Trophoblast cell (in vitro differentiated cells and primary cell): ENCODE measurements around the gene MORN1.

Experiments
- DNase-seq, 2 donors: peaks; one replicate each; pipeline ENCODE4 v3.0.0-alpha.2; 2016
- H2AFZ ChIP-seq: 2 replicates; pipeline ENCODE4 v1.6.1; 2013; ENCODE audit warnings: low read length, moderate library complexity, mild to moderate bottlenecking; ENCODE audit not compliant: insufficient read depth, poor library complexity
- H2AK5ac ChIP-seq: 2 replicates; pipeline ENCODE4 v1.6.1; 2013; ENCODE audit warnings: mild to moderate bottlenecking, low read length
- H2BK120ac ChIP-seq: 2 replicates; pipeline ENCODE4 v1.6.1; 2013; ENCODE audit warnings: low read length, mild to moderate bottlenecking, moderate library complexity; ENCODE audit not compliant: insufficient read depth, poor library complexity
- H2BK12ac ChIP-seq: 2 replicates; pipeline ENCODE4 v1.6.1; 2013; ENCODE audit warnings: mild to moderate bottlenecking, low read length, moderate library complexity
- H2BK5ac ChIP-seq: 2 replicates; pipeline ENCODE4 v1.6.1; 2013; ENCODE audit warnings: low read length, low read depth, moderate library complexity, mild to moderate bottlenecking; ENCODE audit not compliant: poor library complexity
- H3K14ac ChIP-seq: 2 replicates; pipeline ENCODE4 v1.6.1; 2013; ENCODE audit warnings: mild to moderate bottlenecking, low read length
- H3K18ac ChIP-seq: 2 replicates; pipeline ENCODE4 v1.6.1; 2013; ENCODE audit warnings: mild to moderate bottlenecking, low read length
- H3K23ac ChIP-seq: 2 replicates; pipeline ENCODE4 v1.6.1; 2013; ENCODE audit warnings: low read length
- H3K27ac ChIP-seq: 2 replicates; pipeline ENCODE4 v1.5.1; 2013; ENCODE audit warnings: low read depth, mild to moderate bottlenecking, inconsistent platforms, low read length, moderate library complexity
- H3K27me3 ChIP-seq: 2 replicates; pipeline ENCODE4 v1.6.1; 2013; ENCODE audit warnings: inconsistent platforms, mild to moderate bottlenecking, low read length, moderate library complexity; ENCODE audit not compliant: insufficient read depth
- H3K36me3 ChIP-seq, 2 experiments: 1 replicate in 1 of 2; 2 replicates in 1 of 2; pipeline ENCODE4 v1.6.1; 2013; ENCODE audit warnings: low read length in 2 of 2, mild to moderate bottlenecking in 2 of 2, moderate library complexity in 1 of 2; ENCODE audit not compliant: insufficient read depth in 2 of 2, control insufficient read depth in 1 of 2
- H3K4ac ChIP-seq: 2 replicates; pipeline ENCODE4 v1.6.1; 2013; ENCODE audit warnings: low read depth, mild to moderate bottlenecking, low read length, moderate library complexity
- H3K4me1 ChIP-seq, 2 experiments: 1 replicate in 1 of 2; 2 replicates in 1 of 2; pipeline ENCODE4 v1.6.1; 2013; ENCODE audit warnings: low read length in 2 of 2, mild to moderate bottlenecking in 2 of 2, moderate library complexity in 1 of 2; ENCODE audit not compliant: insufficient read depth in 2 of 2, control insufficient read depth in 1 of 2
- H3K4me2 ChIP-seq: 2 replicates; pipeline ENCODE4 v1.6.1; 2013; ENCODE audit warnings: inconsistent platforms, mild to moderate bottlenecking, low read length, moderate library complexity
- H3K4me3 ChIP-seq: 2 replicates; pipeline ENCODE4 v1.5.1; 2013; ENCODE audit warnings: mild to moderate bottlenecking, low read depth, low read length, inconsistent platforms
- H3K79me1 ChIP-seq: one replicate; pipeline ENCODE4 v1.6.1; 2013; ENCODE audit warnings: low read length
- H3K79me2 ChIP-seq: 2 replicates; pipeline ENCODE4 v1.6.1; 2013; ENCODE audit warnings: low read length, mild to moderate bottlenecking; ENCODE audit not compliant: control insufficient read depth, insufficient read depth, poor library complexity
- H3K9ac ChIP-seq: 2 replicates; pipeline ENCODE4 v1.6.1; 2013; ENCODE audit warnings: mild to moderate bottlenecking, low read length
- H3K9me3 ChIP-seq: 2 replicates; pipeline ENCODE4 v1.6.1; 2013; ENCODE audit warnings: low read depth, mild to moderate bottlenecking, control low read depth, inconsistent platforms, low read length; ENCODE audit not compliant: insufficient read depth
- H4K12ac ChIP-seq: 2 replicates; pipeline ENCODE4 v1.6.1; 2013; ENCODE audit warnings: low read depth, mild to moderate bottlenecking, low read length, moderate library complexity
- H4K8ac ChIP-seq: 2 replicates; pipeline ENCODE4 v1.6.1; 2013; ENCODE audit warnings: low read depth, mild to moderate bottlenecking, low read length, moderate library complexity
- H4K91ac ChIP-seq: one replicate; pipeline ENCODE4 v1.6.1; 2013; ENCODE audit warnings: low read depth, mild to moderate bottlenecking, low read length, moderate library complexity
- WGBS: extraction: QIAGEN DNeasy Blood & Tissue Kit; methylation state at CpG from one replicate; pipeline ENCODE4 v1.1.7; 2013; ENCODE audit warnings: missing lambda C conversion rate; ENCODE audit not compliant: insufficient read length, insufficient coverage; ENCODE audit errors: extremely low coverage; 5-methylcytosine and 5-hydroxymethylcytosine counted together

MORN1 gene

GRCh38 chr1:2274929-2275475 is 116.4 kb downstream of the MORN1 start:
- H3K27me3 ChIP-seq = no peaks in the 10 kb centered on the region
- H2BK12ac ChIP-seq = no peak overlapping the region
- no peak for DNase-seq
- peaks cover 5 to 6% of the 10 kb centered on the region in 2 experiments for H3K36me3 ChIP-seq
- no peak overlapping the region for H3K18ac ChIP-seq
- H3K79me1 ChIP-seq = peaks cover 14% of the 10 kb centered on the region
- H3K4me1 ChIP-seq = peaks cover 48 to 61% of the 10 kb centered on the region in 2 experiments
- H4K91ac ChIP-seq = no peak overlapping the region
- no peak overlapping the region for H4K12ac ChIP-seq
- no peak overlapping the region for H2AK5ac ChIP-seq
- H3K9ac ChIP-seq = no peak overlapping the region
- no peak overlapping the region for H3K23ac ChIP-seq
- no peak overlapping the region for H3K14ac ChIP-seq
- H4K8ac ChIP-seq = no peak overlapping the region
- H3K4me2 ChIP-seq = no peak overlapping the region
- no peak overlapping the region for H2BK5ac ChIP-seq
- peaks cover 5% of the 10 kb centered on the region for H3K9me3 ChIP-seq
- WGBS = no CpG with 5 or more reads among the region's 21 CpGs
- no peak overlapping the region for H3K4me3 ChIP-seq
- no peak overlapping the region for H3K27ac ChIP-seq
- H2AFZ ChIP-seq = no peak overlapping the region
- H3K4ac ChIP-seq = peak overlapping the region; percentile 42
- H2BK120ac ChIP-seq = no peak overlapping the region
- peaks cover 37% of the 10 kb centered on the region for H3K79me2 ChIP-seq

GRCh38 chr1:2274231-2274928 is 117.0 kb downstream of the MORN1 start:
- H3K4me3 ChIP-seq = no peak overlapping the region

GRCh38 chr1:2273401-2274090 is 117.8 kb downstream of the MORN1 start:
- H3K4ac ChIP-seq = peak overlapping the region; percentile 30
- H2BK12ac ChIP-seq = no peak overlapping the region
- no peak overlapping the region for H2AK5ac ChIP-seq
- H3K27me3 ChIP-seq = no peaks in the 10 kb centered on the region
- H3K4me1 ChIP-seq = peaks cover 38 to 50% of the 10 kb centered on the region in 2 experiments
- peaks cover 3% of the 10 kb centered on the region for H3K79me1 ChIP-seq
- no peak overlapping the region for H4K8ac ChIP-seq
- H2AFZ ChIP-seq = no peak overlapping the region
- H3K9ac ChIP-seq = no peak overlapping the region
- peaks cover 30% of the 10 kb centered on the region for H3K79me2 ChIP-seq
- no peak overlapping the region for H2BK5ac ChIP-seq
- H4K12ac ChIP-seq = no peak overlapping the region
- H4K91ac ChIP-seq = no peak overlapping the region
- no peak overlapping the region for H3K4me3 ChIP-seq
- no peak overlapping the region for H3K27ac ChIP-seq
- H3K14ac ChIP-seq = no peak overlapping the region
- no peak overlapping the region for H3K4me2 ChIP-seq
- no peak overlapping the region for H2BK120ac ChIP-seq
- H3K36me3 ChIP-seq = peaks cover 5 to 6% of the 10 kb centered on the region in 2 experiments
- no peak for DNase-seq
- peaks cover 5% of the 10 kb centered on the region for H3K9me3 ChIP-seq
- H3K18ac ChIP-seq = no peak overlapping the region
- no CpG with 5 or more reads among the region's 29 CpGs for WGBS
- no peak overlapping the region for H3K23ac ChIP-seq

More at GRCh38 chr1:2274231-2274928, 117.0 kb downstream of the MORN1 start:
- Histone ChIP-seq H2BK120ac (no peak overlapping the region), H4K91ac (no peak overlapping the region), H3K4me2 (no peak overlapping the region), H3K27me3 (no peaks in the 10 kb centered on the region), H2AFZ (no peak overlapping the region), H2AK5ac (no peak overlapping the region), H3K14ac (no peak overlapping the region), H3K79me2 (peaks cover 34% of the 10 kb centered on the region), H3K18ac (no peak overlapping the region), H3K4ac (peak overlapping the region; percentile 42), H3K9me3 (peaks cover 5% of the 10 kb centered on the region), H3K23ac (no peak overlapping the region), H2BK5ac (no peak overlapping the region), H3K79me1 (peaks cover 10% of the 10 kb centered on the region), H4K8ac (no peak overlapping the region), H3K36me3 (peaks cover 5 to 6% of the 10 kb centered on the region in 2 experiments), H3K4me1 (peaks cover 45 to 57% of the 10 kb centered on the region in 2 experiments), H4K12ac (no peak overlapping the region), H3K27ac (no peak overlapping the region), H2BK12ac (no peak overlapping the region), H3K9ac (no peak overlapping the region)
- no CpG with 5 or more reads among the region's 24 CpGs for WGBS
- DNase-seq = no peak

GRCh38 chr1:2272686-2273400 is 118.5 kb downstream of the MORN1 start:
- no peak overlapping the region for H2BK12ac ChIP-seq
- no peak for DNase-seq
- no CpG with 5 or more reads among the region's 28 CpGs for WGBS
- H2AK5ac ChIP-seq = no peak overlapping the region
- H3K23ac ChIP-seq = no peak overlapping the region
- no peak overlapping the region for H4K91ac ChIP-seq
- peaks cover 31 to 43% of the 10 kb centered on the region in 2 experiments for H3K4me1 ChIP-seq
- no peak overlapping the region for H4K8ac ChIP-seq
- H3K4me3 ChIP-seq = no peak overlapping the region
- no peak overlapping the region for H3K9ac ChIP-seq
- H3K4ac ChIP-seq = peak overlapping the region; percentile 30
- H2BK120ac ChIP-seq = no peak overlapping the region
- H3K27ac ChIP-seq = no peak overlapping the region
- no peak overlapping the region for H3K14ac ChIP-seq
- no peaks in the 10 kb centered on the region for H3K79me1 ChIP-seq
- H4K12ac ChIP-seq = no peak overlapping the region
- no peaks in the 10 kb centered on the region for H3K27me3 ChIP-seq
- peaks cover 35% of the 10 kb centered on the region for H3K79me2 ChIP-seq
- no peak overlapping the region for H3K18ac ChIP-seq
- H3K4me2 ChIP-seq = no peak overlapping the region
- H2AFZ ChIP-seq = no peak overlapping the region
- no peak overlapping the region for H2BK5ac ChIP-seq
- H3K36me3 ChIP-seq = peaks cover 3 to 4% of the 10 kb centered on the region in 2 experiments
- peaks cover 4% of the 10 kb centered on the region for H3K9me3 ChIP-seq
